ENCODE data around the gene WWOX. TPM values are rescaled to one million over a fixed set of nuclear protein-coding genes. Genes with fewer than 3 reads are reported as not detected.

WWOX gene
- total RNA-seq, 2 donors from 2014 or later, result 10.6 to 13.1 TPM

DNA sequence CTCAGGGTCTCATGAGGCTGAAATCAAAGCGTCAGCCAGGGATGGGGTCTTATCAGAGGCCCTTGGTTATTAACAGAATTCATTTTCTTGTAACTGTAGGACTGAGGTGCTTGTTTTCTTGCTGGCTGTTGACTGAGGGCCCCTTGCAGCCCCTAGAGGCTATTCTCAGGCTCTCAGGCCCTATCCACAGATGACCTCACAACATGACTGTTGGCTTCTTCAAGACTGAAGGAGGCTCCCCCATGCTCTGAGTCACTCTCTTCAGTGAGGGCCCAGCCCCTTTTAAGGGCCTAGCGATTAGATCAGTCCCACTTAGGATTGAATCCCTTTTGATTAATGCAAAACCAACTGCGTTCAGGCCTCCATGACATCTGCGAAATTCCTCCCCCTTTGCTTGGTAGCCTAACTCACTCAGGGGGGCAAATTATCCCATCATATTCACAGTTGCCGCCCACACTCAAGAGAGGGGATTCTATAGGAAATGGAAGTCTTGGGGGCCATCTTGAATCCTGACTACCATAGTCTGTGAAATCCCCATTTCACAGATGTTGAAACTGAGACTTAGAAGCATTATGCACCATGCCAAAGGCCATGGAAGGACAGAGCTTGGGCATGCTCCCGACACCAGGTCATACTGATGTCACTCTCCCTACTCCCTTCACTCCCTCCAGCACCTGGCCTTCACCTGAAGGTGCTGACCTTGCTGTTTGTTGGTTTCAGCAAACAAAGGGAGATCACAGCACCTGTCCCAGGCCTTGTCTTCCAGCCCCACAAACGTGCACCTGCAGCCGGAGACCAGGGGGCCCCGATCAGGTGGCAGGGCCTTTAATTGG is 908.8 kb downstream of the WWOX start:
- ATAC-seq (no peak), DNase-seq (no peak)
- intact Hi-C loops (cut with DNase I, micrococcal nuclease), result no loop called here

DNA sequence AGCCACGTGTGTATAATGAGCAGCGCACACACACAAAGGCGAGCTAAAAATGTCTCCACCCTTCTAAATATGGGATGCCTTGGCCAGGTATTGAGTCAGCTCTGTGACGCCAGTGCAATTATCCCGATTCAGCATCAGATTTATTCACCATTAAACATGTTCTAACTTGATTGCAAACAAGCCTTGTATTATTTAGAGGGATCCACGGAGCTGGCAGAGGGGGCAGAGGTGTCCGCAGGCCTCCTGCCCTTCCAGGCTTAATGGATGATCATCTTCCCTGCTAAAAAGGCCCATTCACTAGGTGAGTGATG is 909.4 kb downstream of the WWOX start:
- intact Hi-C loops (cut with DNase I, micrococcal nuclease), result no loop called here
- DNase-seq (no peak), ATAC-seq (no peak)

- no peak for ATAC-seq
- intact Hi-C loops (cut with DNase I, micrococcal nuclease), result no loop called here
- DNase-seq, result no peak
Measured at GRCh38 chr16:79009896-79010295, 910.4 kb downstream of the WWOX start.

DNA sequence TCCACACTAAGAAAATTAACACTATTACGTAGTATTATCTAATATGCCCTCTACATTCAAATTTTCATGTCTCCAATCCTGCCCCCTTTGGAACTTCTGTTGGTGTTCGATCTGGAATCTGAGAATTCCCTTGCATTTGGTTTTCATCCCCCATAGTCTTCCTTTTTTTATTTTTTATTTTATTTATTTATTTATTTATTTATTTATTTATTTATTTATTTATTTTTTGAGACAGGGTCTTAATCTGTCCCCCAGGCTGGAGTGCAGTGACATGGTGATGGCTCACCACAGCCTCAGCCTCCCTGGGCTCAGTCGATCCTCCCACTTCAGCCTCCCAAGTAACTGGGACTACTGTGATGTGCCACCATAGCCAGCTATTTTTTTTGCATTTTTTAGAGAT is 911.8 kb downstream of the WWOX start:
- DNase-seq (no peak), ATAC-seq (no peak)
- intact Hi-C loops (cut with DNase I, micrococcal nuclease), result no loop called here

- ATAC-seq, result no peak
- intact Hi-C loops (cut with DNase I, micrococcal nuclease), result no loop called here
- no peak for DNase-seq
Measured at GRCh38 chr16:79012671-79013434, 913.4 kb downstream of the WWOX start.

GRCh38 chr16:79013930-79014660 is 914.6 kb downstream of the WWOX start:
- intact Hi-C loops (cut with DNase I, micrococcal nuclease), result no loop called here
- DNase-seq (no peak), ATAC-seq (no peak)

DNA sequence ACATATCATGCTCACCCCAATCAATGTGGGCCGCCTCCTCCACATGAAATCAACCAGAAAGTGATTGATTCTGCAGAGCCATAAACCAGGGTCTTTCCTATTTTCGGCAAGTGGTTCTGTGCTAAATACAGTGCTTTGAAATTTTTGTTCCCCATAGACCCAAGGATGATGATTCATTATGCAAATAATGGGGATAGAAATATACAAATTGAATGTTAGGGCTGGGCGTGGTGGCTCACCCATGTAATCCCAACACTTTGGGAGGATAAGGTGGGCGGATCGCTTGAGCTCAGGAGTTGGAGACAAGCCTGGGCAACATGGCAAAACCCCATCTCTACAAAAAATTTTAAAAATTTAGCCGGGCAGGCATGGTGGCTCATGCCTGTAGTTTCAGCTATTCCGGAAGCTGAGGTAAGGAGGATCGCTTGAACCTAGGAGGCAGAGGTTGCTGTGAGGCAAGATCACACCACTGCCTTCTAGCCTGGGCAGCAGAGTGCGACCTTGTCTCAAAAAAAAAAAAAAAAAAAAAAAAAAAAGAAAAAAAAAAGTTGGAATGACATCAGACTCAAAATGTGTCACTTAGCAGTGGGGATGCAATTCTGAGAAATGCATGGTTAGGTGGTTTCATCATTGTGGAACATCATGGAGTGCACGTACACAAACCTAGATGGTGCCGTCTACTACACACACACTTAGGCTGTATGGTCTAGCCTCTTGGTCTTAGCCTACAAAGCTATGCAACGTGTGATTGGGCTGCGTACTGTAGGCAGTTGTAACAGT is 919.4 kb downstream of the WWOX start:
- ATAC-seq, result no peak
- no peak for DNase-seq
- intact Hi-C loops (cut with DNase I, micrococcal nuclease), result no loop called here

- ATAC-seq (no peak), DNase-seq (no peak)
- intact Hi-C loops (cut with DNase I, micrococcal nuclease), result no loop called here
Measured at GRCh38 chr16:79019431-79019830, 920.0 kb downstream of the WWOX start.

GRCh38 chr16:79021991-79022630 is 922.7 kb downstream of the WWOX start:
- no peak for DNase-seq

GRCh38 chr16:79026117-79026516 is 926.7 kb downstream of the WWOX start:
- no peak for ATAC-seq

More at GRCh38 chr16:79021991-79022630, 922.7 kb downstream of the WWOX start:
- intact Hi-C loops (cut with DNase I, micrococcal nuclease), result no loop called here
- no peak for ATAC-seq

GRCh38 chr16:79036541-79036940 is 937.1 kb downstream of the WWOX start:
- DNase-seq (no peak), ATAC-seq (no peak)
- intact Hi-C loops (cut with DNase I, micrococcal nuclease), result no loop called here

More at GRCh38 chr16:79026117-79026516, 926.7 kb downstream of the WWOX start:
- no peak for DNase-seq
- intact Hi-C loops (cut with DNase I, micrococcal nuclease), result no loop called here

DNA sequence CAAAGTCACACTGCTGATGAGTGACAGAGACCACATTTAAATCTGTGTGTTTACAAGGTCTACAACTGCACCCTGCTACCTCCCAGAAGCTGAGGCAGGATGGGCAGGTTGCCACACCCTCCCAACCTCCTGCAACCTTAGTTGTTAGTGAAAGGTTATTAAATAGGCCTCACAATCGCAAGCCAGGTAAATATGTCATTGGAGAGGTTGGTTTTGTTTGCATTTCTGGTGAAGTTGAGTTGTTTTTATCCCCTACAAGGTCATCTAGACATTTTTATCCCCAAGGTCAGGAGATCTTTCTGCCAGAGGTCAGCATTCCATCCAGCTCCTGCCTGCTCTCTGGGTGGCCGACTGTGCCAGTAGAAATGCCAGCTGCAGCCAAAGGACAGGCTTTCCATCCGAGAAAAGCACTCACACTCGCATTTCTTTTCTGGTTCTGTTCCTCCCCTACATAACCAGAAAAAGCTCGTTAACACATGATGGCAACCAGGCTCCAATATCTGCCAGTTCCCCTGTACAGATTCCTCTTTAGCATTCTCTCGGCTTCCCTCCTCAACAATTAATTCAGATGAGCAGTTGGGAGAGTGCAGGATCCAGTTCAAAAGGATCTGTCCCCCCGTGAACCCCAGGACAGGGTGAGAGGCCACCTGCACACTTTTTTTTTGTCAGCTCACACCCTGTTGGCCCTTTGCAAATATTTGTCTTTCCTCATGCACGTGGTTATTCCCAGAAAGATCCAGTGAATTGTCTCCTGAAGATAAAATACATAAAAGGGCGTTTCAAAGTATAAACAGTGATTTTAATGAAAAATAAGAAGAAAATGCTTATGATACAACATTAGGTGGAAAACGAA is 938.3 kb downstream of the WWOX start:
- ATAC-seq (peak; percentile 66), DNase-seq (peak in 1 of 2 donors; percentile 21)
- intact Hi-C loops (cut with DNase I, micrococcal nuclease), result no loop called here

DNA sequence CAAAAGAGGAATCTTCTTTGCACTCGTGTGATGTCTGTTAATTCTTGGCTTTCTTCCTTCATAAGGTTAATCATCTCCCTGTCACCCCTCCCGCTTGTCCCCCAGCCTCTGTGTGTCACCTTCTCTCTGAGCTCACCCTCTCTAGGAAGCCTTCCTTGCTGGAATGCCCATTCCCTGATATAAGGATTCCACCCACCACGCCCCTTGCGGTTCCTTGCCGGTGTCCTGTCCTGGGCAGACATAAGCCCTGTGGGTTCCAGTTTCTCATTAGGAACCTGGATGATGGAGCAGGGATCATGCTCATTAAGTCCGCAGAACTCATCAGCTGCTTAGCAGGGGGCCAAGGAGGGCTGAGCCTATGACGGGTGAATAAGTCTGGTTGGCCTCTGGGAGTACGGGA is 941.8 kb downstream of the WWOX start:
- intact Hi-C loops (cut with DNase I, micrococcal nuclease), result no loop called here
- DNase-seq (no peak), ATAC-seq (no peak)

DNA sequence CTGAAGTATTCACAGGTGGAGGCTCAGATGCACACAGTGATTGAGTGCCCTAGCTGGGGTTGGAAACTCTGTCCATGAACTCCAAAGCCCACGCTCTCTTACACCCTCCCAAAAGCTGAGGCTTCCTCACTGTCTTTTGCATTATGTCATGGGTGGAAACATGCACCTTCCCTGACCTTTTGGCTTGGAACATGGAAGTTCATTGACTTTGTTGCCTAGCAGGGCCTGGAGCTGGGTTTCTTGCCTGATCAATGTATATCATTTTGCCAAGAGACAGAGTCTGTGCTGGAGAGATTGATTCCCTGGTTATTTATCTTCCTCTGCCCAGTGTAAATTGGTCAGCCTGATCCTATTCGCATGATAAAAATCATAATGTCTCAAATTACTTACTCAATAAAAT is 942.7 kb downstream of the WWOX start:
- intact Hi-C loops (cut with DNase I, micrococcal nuclease), result no loop called here
- DNase-seq (no peak), ATAC-seq (no peak)

- ATAC-seq, result no peak
- DNase-seq, result no peak
- intact Hi-C loops (cut with DNase I, micrococcal nuclease), result no loop called here
Measured at GRCh38 chr16:79042886-79043285, 943.4 kb downstream of the WWOX start.

GRCh38 chr16:79045191-79045590 is 945.7 kb downstream of the WWOX start:
- intact Hi-C loops (cut with DNase I, micrococcal nuclease), result no loop called here
- no peak for DNase-seq
- no peak for ATAC-seq

GRCh38 chr16:79047337-79047736 is 947.9 kb downstream of the WWOX start:
- ATAC-seq (peak; percentile 49), DNase-seq (no peak)
- intact Hi-C loops (cut with DNase I, micrococcal nuclease), result no loop called here

DNA sequence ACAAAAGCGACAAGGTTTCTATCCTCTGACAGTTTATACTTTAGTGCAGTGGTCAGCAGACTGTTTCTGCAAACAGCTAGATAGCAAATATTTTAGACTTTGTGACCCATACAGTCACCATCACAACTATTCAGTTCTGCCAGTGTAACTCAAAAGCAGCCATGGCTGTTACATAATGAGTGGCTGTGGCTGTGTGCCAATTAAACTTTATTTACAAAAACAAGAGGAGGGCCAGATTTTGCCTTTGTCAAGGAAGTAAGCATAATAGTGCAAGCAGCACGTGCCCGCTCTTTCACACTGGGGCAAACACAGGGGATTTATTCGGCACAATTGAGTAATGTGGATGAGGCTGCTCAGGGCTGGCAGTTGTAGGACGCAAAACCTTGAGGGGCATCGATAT is 949.6 kb downstream of the WWOX start:
- ATAC-seq (no peak), DNase-seq (no peak)
- intact Hi-C loops (cut with DNase I, micrococcal nuclease), result no loop called here
